Measurements from ENCODE around the gene FHAD1. TPM values are rescaled to one million over a fixed set of nuclear protein-coding genes. Genes with fewer than 3 reads are reported as not detected.

The FHAD1 gene
- total RNA-seq, 1 experiment from 2014 or later: 0.42 TPM

- DNase-seq (ENCODE audit: low read depth, low spot score): no peak
- in situ Hi-C loops (cut with HindIII; ENCODE audit: low pct_unique_long_range_greater_than_20kb, low sequenced_read_pairs): no loop called here
These were observed 194.2 kb downstream of the FHAD1 start for GRCh38 chr1:15441247-15441646.

- no peak for DNase-seq (ENCODE audit: low read depth, low spot score)
- in situ Hi-C loops (cut with HindIII; ENCODE audit: low pct_unique_long_range_greater_than_20kb, low sequenced_read_pairs): no loop called here
These were observed 195.1 kb downstream of the FHAD1 start for GRCh38 chr1:15442119-15442518.

- in situ Hi-C loops (cut with HindIII; ENCODE audit: low pct_unique_long_range_greater_than_20kb, low sequenced_read_pairs): no loop called here
- no peak for DNase-seq (ENCODE audit: low read depth, low spot score)
These were observed 195.7 kb downstream of the FHAD1 start for GRCh38 chr1:15442759-15443158.

GRCh38 chr1:15443281-15443680 lies 196.3 kb downstream of the FHAD1 start:
- in situ Hi-C loops (cut with HindIII; ENCODE audit: low pct_unique_long_range_greater_than_20kb, low sequenced_read_pairs): no loop called here
- no peak for DNase-seq (ENCODE audit: low read depth, low spot score)

- DNase-seq (ENCODE audit: low read depth, low spot score): no peak
- in situ Hi-C loops (cut with HindIII; ENCODE audit: low pct_unique_long_range_greater_than_20kb, low sequenced_read_pairs): no loop called here
These were observed 197.7 kb downstream of the FHAD1 start for GRCh38 chr1:15444468-15445389.

- no peak for DNase-seq (ENCODE audit: low read depth, low spot score)
- in situ Hi-C loops (cut with HindIII; ENCODE audit: low pct_unique_long_range_greater_than_20kb, low sequenced_read_pairs): no loop called here
These were observed 198.5 kb downstream of the FHAD1 start for GRCh38 chr1:15445390-15446122.

- in situ Hi-C loops (cut with HindIII; ENCODE audit: low pct_unique_long_range_greater_than_20kb, low sequenced_read_pairs): no loop called here
These were observed 199.2 kb downstream of the FHAD1 start for GRCh38 chr1:15446212-15446611.

More at GRCh38 chr1:15446212-15446611, 199.2 kb downstream of the FHAD1 start:
- DNase-seq (ENCODE audit: low read depth, low spot score): no peak

Other genes with a start within 250 kb of the FHAD1 start
- 16.2 and 18.9 TPM in 2 replicates for gene TMEM51, start 93.5 kb upstream of the FHAD1 start, total RNA-seq (2014; rRNA removed; shearing (Covaris generic))
- gene EFHD2, start 162.7 kb downstream of the FHAD1 start, total RNA-seq (2014; rRNA removed; shearing (Covaris generic)): 31.9 and 35.3 TPM in 2 replicates
- gene CTRC, start 191.2 kb downstream of the FHAD1 start, total RNA-seq (2014; rRNA removed; shearing (Covaris generic)): not detected in 2 replicates
- not detected in 2 replicates for gene CELA2A, start 209.5 kb downstream of the FHAD1 start, total RNA-seq (2014; rRNA removed; shearing (Covaris generic))
- not detected in 2 replicates for gene CELA2B, start 228.9 kb downstream of the FHAD1 start, total RNA-seq (2014; rRNA removed; shearing (Covaris generic))